Fibroblast of lung (primary cell): ENCODE results near the gene TICRR.

Source experiments
- CTCF ChIP-seq, 2 donors: IDR thresholded peaks in 1 of 2; conservative IDR thresholded peaks in 1 of 2; 1 replicate in 1 of 2; 2 replicates in 1 of 2; pipeline ENCODE4 v1.5.1; 2011 to 2012; ENCODE audit warnings: low read length in 2 of 2, control low read depth in 1 of 2, inconsistent platforms in 1 of 2, low read depth in 1 of 2, mild to moderate bottlenecking in 1 of 2
- EZH2 ChIP-seq: IDR thresholded peaks from 2 replicates; pipeline ENCODE4 v1.5.1; 2012; ENCODE audit warnings: low read length, control low read depth, mild to moderate bottlenecking; ENCODE audit errors: missing control alignments

GRCh38 chr15:89666858-89667705, 91.8 kb downstream of the TICRR start:
- TF ChIP-seq CTCF (conservative IDR thresholded peaks at IDR 0.05 in 1 of 2, IDR thresholded peaks at IDR 0.05 in 1 of 2; ENCODE audit: low read depth in 1 of 2, low read length in 2 of 2) (no peak), EZH2 (no peak)
